Panc1 (cell line): Measurements from ENCODE around the gene PDS5B. TPM values are rescaled to one million over a fixed set of nuclear protein-coding genes. Genes with fewer than 3 reads are reported as not detected.

Experiments
- ATAC-seq: fragments of 200-7000 bp; cut with Tn5 transposase; 2 replicates; pipeline ENCODE4 v1.9.1; 2020; ENCODE audit warnings: mild to moderate bottlenecking, moderate library complexity
- BruUV-seq: library from RNA; stranded (reverse); fragments of 400-500 nt; replicated peaks from 2 replicates; lab custom pipeline; 2021; lab: Mats Ljungman, UMichigan
- CTCF ChIA-PET: fragments of 300-600 bp; sonication (Branson Sonifier 250); formaldehyde crosslinking; loops from one replicate; lab custom pipeline; 2022; ENCODE audit warnings: antibody characterized with exemption; lab: Charles Lee
- POLR2A ChIA-PET: fragments of 300-600 bp; sonication (Branson Sonifier 250); formaldehyde crosslinking; loops from one replicate; lab custom pipeline; 2022; ENCODE audit warnings: antibody characterized with exemption; lab: Charles Lee
- DNase-seq: peaks from one replicate; pipeline ENCODE4 v3.0.0-alpha.2; 2010; ENCODE audit warnings: low read depth, low spot score
- H3K27ac ChIP-seq: 2 replicates; pipeline ENCODE4 v1.5.1; 2011; ENCODE audit warnings: mild to moderate bottlenecking, low read length, inconsistent platforms
- H3K27me3 ChIP-seq: fragments of 200-500 bp; sonication (Bioruptor generic); 2 replicates; pipeline ENCODE4 v1.6.0; 2014; ENCODE audit warnings: low read length, inconsistent platforms; ENCODE audit not compliant: control insufficient read depth, insufficient read depth
- H3K36me3 ChIP-seq: fragments of 200-500 bp; sonication (Bioruptor generic); 2 replicates; pipeline ENCODE4 v1.5.1; 2014; ENCODE audit warnings: inconsistent platforms, mild to moderate bottlenecking, low read length, moderate library complexity; ENCODE audit not compliant: control insufficient read depth, insufficient read depth
- H3K4me1 ChIP-seq: 2 replicates; pipeline ENCODE4 v1.5.1; 2011; ENCODE audit warnings: inconsistent platforms, mild to moderate bottlenecking, low read length, moderate library complexity; ENCODE audit not compliant: control insufficient read depth, insufficient read depth
- H3K4me3 ChIP-seq, 2 experiments: 2 replicates each; pipeline ENCODE4 v1.5.1; 2011 to 2012; ENCODE audit warnings: low read depth in 2 of 2, low read length in 2 of 2, mild to moderate bottlenecking in 2 of 2, inconsistent platforms in 1 of 2, moderate library complexity in 1 of 2
- H3K9me3 ChIP-seq: fragments of 200-500 bp; sonication (Bioruptor generic); 2 replicates; pipeline ENCODE4 v1.5.1; 2014; ENCODE audit warnings: low read depth, mild to moderate bottlenecking, inconsistent platforms, low read length, moderate library complexity; ENCODE audit not compliant: control insufficient read depth, insufficient read depth
- POLR2AphosphoS5 ChIP-seq: IDR thresholded peaks from 2 replicates; pipeline ENCODE4 v1.6.1; 2012; ENCODE audit warnings: mild to moderate bottlenecking, low read depth, low read length, moderate library complexity
- SIN3A ChIP-seq: IDR thresholded peaks from 2 replicates; pipeline ENCODE4 v1.6.1; 2012; ENCODE audit warnings: low read depth, mild to moderate bottlenecking, low read length, moderate library complexity, borderline replicate concordance; ENCODE audit not compliant: insufficient read depth
- TCF7L2 ChIP-seq: IDR thresholded peaks from 2 replicates; pipeline ENCODE4 v1.6.1; 2011; ENCODE audit warnings: mild to moderate bottlenecking, low read depth, low read length, inconsistent platforms
- in situ Hi-C: cut with HindIII; loops from 2 replicates; pipeline ENCODE4 v1.10.0; 2016; ENCODE audit warnings: low sequenced_read_pairs, low pct_unique_long_range_greater_than_20kb
- intact Hi-C: fragments of 100-400 bp; cut with micrococcal nuclease; formaldehyde crosslinking; loops from one replicate; pipeline ENCODE4 v1.10.0; 2022; ENCODE audit not compliant: unreplicated experiment
- total RNA-seq: library from RNA; stranded (reverse); gene quantifications from one replicate; pipeline ENCODE4 v1.2.1, GENCODE V29; 2021; ENCODE audit not compliant: unreplicated experiment
- TF ChIP-seq, protein P1 (sequence below), 2 experiments: IDR thresholded peaks; 2 replicates each; pipeline ENCODE4 v1.6.1; 2011 to 2012; ENCODE audit warnings: low read depth in 2 of 2, control low read depth in 1 of 2, low read length in 1 of 2, mild to moderate bottlenecking in 1 of 2, moderate library complexity in 1 of 2; ENCODE audit not compliant: insufficient read depth in 1 of 2
- TF ChIP-seq, protein P2 (sequence below): fragments of 450-650 bp; IDR thresholded peaks from 2 replicates; pipeline ENCODE4 v1.5.1; 2017; ENCODE audit warnings: mild to moderate bottlenecking

PDS5B gene
- total RNA-seq, 1 experiment from 2014 or later, result 33.9 TPM

DNA sequence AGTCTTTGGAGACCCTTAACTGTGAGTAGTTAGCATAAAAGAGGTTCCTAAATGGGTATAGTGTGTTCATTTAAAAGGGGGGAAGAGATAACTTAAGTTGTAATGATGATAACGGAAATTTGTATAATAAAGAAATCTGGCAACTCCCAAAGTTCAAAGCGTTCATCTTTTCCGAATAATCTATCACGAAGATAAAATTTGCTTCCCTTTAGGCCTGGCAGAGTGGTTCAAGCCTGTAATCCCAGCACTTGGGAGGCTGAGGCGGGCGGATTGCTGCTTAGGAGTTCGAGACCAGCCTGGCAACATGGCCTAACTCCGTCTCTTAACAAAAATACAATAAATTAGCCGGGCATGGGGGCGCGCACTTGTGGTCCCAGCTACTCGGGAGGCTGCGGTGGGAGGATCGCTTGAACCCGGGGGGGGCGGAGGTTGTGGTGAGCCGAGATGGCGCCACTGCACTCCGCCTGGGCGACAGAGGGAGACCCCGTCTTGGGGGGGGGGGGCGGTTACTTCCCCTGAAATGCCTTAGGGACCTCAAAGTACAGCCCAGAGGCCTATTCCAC is 48.6 kb upstream of the PDS5B start:
- ChIA-PET POLR2A (interaction anchor here (0.6 to 0.9 kb wide), 2 partner anchors 8 to 744 kb away, joined by 3 read pairs; no protein-coding TSS in a partner anchor), CTCF (interaction anchor here (0.6 to 0.7 kb wide), 2 partner anchors 10 to 380 kb away, joined by 6 to 13 read pairs; no protein-coding TSS in a partner anchor)
- ATAC-seq, result peak; percentile 13; the same call in 1 of the 2 replicates
- TF ChIP-seq SIN3A (no peak), POLR2AphosphoS5 (no peak), TCF7L2 (no peak)
- TF ChIP-seq, protein P1, sequence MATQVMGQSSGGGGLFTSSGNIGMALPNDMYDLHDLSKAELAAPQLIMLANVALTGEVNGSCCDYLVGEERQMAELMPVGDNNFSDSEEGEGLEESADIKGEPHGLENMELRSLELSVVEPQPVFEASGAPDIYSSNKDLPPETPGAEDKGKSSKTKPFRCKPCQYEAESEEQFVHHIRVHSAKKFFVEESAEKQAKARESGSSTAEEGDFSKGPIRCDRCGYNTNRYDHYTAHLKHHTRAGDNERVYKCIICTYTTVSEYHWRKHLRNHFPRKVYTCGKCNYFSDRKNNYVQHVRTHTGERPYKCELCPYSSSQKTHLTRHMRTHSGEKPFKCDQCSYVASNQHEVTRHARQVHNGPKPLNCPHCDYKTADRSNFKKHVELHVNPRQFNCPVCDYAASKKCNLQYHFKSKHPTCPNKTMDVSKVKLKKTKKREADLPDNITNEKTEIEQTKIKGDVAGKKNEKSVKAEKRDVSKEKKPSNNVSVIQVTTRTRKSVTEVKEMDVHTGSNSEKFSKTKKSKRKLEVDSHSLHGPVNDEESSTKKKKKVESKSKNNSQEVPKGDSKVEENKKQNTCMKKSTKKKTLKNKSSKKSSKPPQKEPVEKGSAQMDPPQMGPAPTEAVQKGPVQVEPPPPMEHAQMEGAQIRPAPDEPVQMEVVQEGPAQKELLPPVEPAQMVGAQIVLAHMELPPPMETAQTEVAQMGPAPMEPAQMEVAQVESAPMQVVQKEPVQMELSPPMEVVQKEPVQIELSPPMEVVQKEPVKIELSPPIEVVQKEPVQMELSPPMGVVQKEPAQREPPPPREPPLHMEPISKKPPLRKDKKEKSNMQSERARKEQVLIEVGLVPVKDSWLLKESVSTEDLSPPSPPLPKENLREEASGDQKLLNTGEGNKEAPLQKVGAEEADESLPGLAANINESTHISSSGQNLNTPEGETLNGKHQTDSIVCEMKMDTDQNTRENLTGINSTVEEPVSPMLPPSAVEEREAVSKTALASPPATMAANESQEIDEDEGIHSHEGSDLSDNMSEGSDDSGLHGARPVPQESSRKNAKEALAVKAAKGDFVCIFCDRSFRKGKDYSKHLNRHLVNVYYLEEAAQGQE (IDR thresholded peaks at IDR 0.05; ENCODE audit: insufficient read depth in 1 of 2, low read depth in 2 of 2, low read length in 1 of 2), result no peak
- TF ChIP-seq, protein P2, sequence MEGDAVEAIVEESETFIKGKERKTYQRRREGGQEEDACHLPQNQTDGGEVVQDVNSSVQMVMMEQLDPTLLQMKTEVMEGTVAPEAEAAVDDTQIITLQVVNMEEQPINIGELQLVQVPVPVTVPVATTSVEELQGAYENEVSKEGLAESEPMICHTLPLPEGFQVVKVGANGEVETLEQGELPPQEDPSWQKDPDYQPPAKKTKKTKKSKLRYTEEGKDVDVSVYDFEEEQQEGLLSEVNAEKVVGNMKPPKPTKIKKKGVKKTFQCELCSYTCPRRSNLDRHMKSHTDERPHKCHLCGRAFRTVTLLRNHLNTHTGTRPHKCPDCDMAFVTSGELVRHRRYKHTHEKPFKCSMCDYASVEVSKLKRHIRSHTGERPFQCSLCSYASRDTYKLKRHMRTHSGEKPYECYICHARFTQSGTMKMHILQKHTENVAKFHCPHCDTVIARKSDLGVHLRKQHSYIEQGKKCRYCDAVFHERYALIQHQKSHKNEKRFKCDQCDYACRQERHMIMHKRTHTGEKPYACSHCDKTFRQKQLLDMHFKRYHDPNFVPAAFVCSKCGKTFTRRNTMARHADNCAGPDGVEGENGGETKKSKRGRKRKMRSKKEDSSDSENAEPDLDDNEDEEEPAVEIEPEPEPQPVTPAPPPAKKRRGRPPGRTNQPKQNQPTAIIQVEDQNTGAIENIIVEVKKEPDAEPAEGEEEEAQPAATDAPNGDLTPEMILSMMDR, result no peak
- intact Hi-C loops (no loop called here), in situ Hi-C loops (no loop called here)
- Histone ChIP-seq H3K27me3 (no peaks in the 10 kb centered on the region), H3K4me3 (peak overlapping the region; percentile 68 to 87), H3K36me3 (peaks cover 18% of the 10 kb centered on the region), H3K4me1 (peaks cover 3% of the 10 kb centered on the region; the same call in 1 of the 2 replicates), H3K27ac (peak overlapping the region; percentile 98), H3K9me3 (no peaks in the 10 kb centered on the region)
- BruUV-seq, result no TSS peak
- DNase-seq, result no peak

DNA sequence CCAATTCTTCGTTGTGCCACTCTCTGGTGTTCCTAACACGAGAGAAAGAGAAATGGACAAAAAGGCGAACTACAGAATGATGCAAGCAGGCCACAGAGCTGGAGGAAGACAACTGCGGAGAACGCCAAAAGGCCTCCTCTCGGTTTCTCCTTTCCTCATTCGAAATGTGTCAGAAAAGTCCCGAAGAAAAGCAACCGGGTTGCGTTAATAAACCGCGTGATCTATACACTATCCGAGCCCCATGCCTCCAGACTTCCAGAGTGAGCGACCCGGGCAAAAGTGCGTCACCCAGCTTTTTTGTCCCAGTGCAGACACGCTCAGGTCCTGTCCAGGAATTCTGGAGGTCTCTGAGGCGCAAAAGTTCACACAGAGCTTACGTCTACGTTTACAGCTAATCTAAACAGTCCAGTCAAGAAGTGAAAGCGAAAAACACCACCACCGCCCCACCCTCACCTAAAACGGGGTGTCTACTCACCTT is 48.1 kb upstream of the PDS5B start:
- ChIA-PET CTCF (interaction anchor here (0.6 to 0.7 kb wide), 2 partner anchors 11 to 380 kb away, joined by 6 to 13 read pairs; no protein-coding TSS in a partner anchor), POLR2A (no interaction called here)
- ATAC-seq, result peak; percentile 88
- H3K27ac ChIP-seq, result peak overlapping the region; percentile 98
- no peak for TF ChIP-seq POLR2AphosphoS5
- TF ChIP-seq, protein P2, result no peak
- no peak for TF ChIP-seq SIN3A
- TF ChIP-seq TCF7L2, result no peak
- peaks cover 18% of the 10 kb centered on the region for H3K36me3 ChIP-seq
- in situ Hi-C loops (no loop called here), intact Hi-C loops (no loop called here)
- no peak for DNase-seq
- H3K4me3 ChIP-seq, result peak overlapping the region; percentile 68 to 87
- BruUV-seq, result no TSS peak
- H3K27me3 ChIP-seq, result no peaks in the 10 kb centered on the region
- H3K4me1 ChIP-seq, result peaks cover 3% of the 10 kb centered on the region; the same call in 1 of the 2 replicates
- no peaks in the 10 kb centered on the region for H3K9me3 ChIP-seq
